ENCODE data around the gene C5.

DNA sequence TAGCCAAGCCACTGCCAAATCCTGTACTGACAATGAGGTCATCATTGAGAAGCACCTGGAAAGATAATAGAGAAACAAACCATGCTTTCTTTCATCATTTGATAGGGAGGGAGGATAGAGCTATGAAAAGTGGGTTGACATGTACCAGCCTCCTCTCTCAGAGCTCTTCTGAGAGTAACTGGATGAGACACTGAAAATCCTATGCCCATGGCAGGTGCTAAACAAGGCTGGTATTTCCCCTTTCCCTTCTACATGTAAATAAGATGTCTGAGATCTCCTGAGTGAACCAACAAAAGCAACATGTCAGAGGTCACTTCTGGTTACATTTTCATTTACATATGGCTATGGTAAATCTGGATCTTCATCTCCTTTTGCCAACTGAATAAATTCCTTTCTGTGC is 78.1 kb downstream of the C5 start:
- TF ChIP-seq, protein P1, sequence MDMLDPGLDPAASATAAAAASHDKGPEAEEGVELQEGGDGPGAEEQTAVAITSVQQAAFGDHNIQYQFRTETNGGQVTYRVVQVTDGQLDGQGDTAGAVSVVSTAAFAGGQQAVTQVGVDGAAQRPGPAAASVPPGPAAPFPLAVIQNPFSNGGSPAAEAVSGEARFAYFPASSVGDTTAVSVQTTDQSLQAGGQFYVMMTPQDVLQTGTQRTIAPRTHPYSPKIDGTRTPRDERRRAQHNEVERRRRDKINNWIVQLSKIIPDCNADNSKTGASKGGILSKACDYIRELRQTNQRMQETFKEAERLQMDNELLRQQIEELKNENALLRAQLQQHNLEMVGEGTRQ (CRISPR knock-in tag; IDR thresholded peaks at IDR 0.05): no peak
- TF ChIP-seq, protein P2, sequence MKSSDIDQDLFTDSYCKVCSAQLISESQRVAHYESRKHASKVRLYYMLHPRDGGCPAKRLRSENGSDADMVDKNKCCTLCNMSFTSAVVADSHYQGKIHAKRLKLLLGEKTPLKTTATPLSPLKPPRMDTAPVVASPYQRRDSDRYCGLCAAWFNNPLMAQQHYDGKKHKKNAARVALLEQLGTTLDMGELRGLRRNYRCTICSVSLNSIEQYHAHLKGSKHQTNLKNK (CRISPR knock-in tag; IDR thresholded peaks at IDR 0.05): no peak
- TF ChIP-seq, protein P3, sequence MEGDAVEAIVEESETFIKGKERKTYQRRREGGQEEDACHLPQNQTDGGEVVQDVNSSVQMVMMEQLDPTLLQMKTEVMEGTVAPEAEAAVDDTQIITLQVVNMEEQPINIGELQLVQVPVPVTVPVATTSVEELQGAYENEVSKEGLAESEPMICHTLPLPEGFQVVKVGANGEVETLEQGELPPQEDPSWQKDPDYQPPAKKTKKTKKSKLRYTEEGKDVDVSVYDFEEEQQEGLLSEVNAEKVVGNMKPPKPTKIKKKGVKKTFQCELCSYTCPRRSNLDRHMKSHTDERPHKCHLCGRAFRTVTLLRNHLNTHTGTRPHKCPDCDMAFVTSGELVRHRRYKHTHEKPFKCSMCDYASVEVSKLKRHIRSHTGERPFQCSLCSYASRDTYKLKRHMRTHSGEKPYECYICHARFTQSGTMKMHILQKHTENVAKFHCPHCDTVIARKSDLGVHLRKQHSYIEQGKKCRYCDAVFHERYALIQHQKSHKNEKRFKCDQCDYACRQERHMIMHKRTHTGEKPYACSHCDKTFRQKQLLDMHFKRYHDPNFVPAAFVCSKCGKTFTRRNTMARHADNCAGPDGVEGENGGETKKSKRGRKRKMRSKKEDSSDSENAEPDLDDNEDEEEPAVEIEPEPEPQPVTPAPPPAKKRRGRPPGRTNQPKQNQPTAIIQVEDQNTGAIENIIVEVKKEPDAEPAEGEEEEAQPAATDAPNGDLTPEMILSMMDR (IDR thresholded peaks at IDR 0.05): no peak

Measured in WTC11 (cell line).